Epidermal melanocyte (primary cell): ENCODE results near the gene CYB561.

Experiments used
- DNase-seq: peaks from one replicate; pipeline ENCODE4 v3.0.0; 2011; ENCODE audit warnings: low spot score; ENCODE audit not compliant: insufficient read length

Gene CYB561, protein sequence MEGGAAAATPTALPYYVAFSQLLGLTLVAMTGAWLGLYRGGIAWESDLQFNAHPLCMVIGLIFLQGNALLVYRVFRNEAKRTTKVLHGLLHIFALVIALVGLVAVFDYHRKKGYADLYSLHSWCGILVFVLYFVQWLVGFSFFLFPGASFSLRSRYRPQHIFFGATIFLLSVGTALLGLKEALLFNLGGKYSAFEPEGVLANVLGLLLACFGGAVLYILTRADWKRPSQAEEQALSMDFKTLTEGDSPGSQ

DNA sequence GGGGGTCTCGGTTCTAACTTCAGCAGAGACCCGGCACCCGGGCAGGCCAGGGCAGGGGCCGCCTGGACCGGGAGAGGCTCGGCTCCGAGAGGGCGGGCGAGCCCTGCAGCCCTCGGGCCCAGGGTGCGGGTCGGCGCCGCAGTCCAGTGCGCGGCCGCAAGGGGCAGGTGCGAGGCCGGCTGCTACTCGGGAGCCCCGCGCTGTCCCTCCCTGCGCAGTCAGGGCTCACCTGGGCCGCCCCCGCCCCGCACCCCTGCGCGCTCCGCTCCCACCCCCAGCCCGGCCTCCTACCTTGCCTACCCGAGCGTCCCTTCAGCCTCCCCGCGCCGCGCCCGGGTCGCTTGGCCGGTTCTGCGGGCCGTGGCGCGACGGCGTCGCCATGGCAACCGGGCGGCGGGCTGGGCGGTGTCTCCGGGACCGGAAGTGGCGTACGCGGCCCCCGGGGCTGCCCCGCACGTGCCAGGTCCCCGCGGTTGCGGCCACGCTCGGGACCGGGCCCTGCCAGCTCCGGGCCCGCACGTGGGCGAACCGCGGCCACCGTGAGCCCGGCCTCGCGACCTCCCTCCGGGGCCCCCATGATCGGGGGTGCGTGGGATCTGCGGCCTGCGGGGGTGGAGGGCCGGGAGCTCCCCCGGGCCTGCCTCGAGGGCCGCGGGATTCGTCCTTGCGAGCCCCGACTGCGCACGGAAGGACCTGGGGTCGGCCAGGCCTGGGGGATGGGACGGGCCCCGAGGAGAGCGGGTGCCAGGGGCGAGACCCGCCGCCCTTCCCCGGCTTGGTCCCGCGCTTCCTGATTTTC, at the start of gene CYB561:
TSS of gene CYB561 (minus strand) at position 353 of the 799 bp plus-strand sequence. CDS start 8,759 bp downstream, outside the sequence.
- peak; percentile 83 for DNase-seq

GRCh38 chr17:63495491-63495890, 49.4 kb upstream of the CYB561 start:
- DNase-seq = no peak

DNA sequence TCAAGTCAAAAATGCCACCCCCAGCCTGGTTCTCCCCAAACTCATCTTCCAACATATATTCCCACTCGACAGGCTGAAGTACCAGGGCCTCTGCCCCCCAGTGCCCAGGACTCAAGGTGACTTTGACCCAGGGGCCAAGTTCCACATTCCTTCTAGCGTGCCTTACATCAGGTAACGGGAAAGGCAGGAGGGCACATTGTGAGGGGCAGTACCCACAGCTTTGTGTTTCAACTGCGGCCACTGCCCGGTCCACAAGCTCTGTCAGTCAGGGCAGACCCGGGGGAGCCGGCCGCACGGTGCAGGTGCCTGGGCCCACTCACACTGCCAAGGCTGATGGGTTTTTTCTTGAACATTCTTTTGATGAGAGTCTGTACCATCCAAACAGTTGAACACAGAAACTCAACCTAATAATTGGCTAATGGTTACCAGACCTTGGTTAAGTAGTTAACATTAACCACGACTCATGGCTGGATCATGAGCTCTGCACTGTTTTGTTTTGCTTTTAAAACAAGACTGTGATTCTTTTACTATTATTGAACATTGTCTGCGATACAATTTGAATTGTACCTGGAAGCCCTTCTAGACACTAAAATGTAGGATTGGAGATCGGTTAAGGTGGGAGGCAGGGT, 48.3 kb upstream of the CYB561 start:
- no peak for DNase-seq

DNA sequence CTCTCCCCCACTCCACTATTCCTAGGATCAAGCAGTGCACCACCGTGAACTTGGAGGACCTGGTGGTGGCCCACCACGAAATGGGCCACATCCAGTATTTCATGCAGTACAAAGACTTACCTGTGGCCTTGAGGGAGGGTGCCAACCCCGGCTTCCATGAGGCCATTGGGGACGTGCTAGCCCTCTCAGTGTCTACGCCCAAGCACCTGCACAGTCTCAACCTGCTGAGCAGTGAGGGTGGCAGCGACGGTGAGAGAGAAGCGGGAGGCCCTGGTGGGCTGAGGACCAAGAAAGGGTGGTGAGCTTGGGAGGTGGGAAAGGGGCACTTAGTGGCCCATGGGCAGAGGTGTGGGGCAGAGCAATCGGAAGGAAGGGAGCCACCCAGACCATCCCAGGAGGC, 47.3 kb upstream of the CYB561 start:
- DNase-seq = no peak

DNA sequence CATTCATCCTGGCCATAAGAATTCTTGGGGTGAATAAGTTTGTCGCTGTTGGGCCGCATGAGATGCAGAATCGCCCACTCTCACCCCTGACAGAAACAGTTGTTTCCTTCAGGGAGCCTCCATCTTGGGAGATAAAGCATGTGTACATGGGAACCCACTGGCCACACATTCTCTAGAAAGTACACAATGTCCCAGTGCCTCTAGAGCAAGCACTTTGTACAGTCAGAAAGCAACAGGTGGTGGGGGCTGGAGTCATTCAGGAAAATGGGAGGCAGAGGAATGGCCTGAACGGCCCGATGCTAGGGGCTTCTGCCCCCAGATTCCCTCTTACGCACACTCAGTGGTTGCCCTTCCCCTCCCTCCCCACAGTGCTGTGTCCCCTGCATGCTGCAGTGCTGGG, 46.8 kb upstream of the CYB561 start:
- DNase-seq = no peak

- no peak for DNase-seq
These were observed 46.0 kb upstream of the CYB561 start for GRCh38 chr17:63491977-63492618.

GRCh38 chr17:63491413-63491812, 45.3 kb upstream of the CYB561 start:
- DNase-seq = no peak

GRCh38 chr17:63490858-63491400, 44.8 kb upstream of the CYB561 start:
- DNase-seq = no peak

GRCh38 chr17:63490329-63490728, 44.2 kb upstream of the CYB561 start:
- no peak for DNase-seq

- no peak for DNase-seq
These were observed 43.2 kb upstream of the CYB561 start for GRCh38 chr17:63489291-63489690.

DNA sequence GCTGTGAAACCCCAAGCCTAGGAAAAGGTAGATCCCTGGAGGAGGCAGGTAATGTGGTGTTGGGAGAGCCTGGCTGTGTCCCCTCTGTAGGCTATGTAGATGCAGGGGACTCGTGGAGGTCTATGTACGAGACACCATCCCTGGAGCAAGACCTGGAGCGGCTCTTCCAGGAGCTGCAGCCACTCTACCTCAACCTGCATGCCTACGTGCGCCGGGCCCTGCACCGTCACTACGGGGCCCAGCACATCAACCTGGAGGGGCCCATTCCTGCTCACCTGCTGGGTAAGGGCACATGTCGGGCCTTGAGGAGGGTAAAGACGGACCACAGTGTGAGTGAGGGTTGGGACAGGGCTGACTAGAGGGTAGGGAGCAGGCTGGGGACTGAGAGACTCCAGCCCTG, 42.7 kb upstream of the CYB561 start:
- no peak for DNase-seq

- DNase-seq = no peak
These were observed 40.9 kb upstream of the CYB561 start for GRCh38 chr17:63487014-63487339.

- no peak for DNase-seq
These were observed 40.4 kb upstream of the CYB561 start for GRCh38 chr17:63486317-63487013.

DNA sequence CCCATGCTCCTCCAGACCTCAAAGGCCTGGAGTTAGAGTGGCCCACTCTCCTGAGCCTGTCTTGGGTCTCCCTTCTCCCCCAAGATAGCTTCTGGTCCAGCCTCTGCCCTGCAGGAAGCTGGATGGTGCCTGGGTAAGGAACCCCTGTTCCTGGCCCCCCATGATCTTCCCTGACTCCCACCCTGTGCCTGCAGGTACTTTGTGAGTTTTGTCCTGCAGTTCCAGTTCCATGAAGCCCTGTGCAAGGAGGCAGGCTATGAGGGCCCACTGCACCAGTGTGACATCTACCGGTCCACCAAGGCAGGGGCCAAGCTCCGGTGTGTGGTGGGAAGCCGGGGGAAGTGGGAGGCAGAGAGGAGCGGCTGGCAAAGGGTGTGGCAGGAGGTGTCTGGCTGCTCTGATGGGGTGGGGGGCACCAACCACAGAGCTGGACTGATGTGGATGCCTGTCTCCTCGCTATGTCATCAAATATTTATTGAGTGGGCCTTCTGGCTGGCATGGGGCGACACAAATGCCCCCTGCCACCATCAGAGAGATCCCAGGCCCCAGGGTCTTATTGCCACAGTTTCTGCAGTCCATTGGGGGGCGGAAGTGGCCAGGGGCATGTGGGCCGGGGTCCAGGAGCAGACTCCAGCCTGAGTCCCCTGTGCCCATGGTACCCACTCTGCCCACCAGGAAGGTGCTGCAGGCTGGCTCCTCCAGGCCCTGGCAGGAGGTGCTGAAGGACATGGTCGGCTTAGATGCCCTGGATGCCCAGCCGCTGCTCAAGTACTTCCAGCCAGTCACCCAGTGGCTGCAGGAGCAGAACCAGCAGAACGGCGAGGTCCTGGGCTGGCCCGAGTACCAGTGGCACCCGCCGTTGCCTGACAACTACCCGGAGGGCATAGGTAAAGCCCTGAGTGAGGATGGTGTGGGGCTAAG, 37.8 kb upstream of the CYB561 start:
- DNase-seq = no peak

GRCh38 chr17:63483038-63483437, 36.9 kb upstream of the CYB561 start:
- no peak for DNase-seq

DNA sequence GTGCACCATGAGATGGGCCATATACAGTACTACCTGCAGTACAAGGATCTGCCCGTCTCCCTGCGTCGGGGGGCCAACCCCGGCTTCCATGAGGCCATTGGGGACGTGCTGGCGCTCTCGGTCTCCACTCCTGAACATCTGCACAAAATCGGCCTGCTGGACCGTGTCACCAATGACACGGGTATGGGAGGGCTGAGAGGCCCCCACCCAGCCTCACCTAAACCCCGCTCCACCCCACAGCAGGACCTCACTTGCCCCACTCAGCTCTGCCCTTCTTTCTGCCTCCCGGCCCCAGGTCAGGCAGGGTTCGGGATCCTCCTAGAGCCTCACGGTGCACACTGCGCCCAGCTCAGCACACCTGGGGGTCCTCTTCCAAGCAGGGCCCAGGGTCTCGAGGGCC, 36.4 kb upstream of the CYB561 start:
- no peak for DNase-seq

DNA sequence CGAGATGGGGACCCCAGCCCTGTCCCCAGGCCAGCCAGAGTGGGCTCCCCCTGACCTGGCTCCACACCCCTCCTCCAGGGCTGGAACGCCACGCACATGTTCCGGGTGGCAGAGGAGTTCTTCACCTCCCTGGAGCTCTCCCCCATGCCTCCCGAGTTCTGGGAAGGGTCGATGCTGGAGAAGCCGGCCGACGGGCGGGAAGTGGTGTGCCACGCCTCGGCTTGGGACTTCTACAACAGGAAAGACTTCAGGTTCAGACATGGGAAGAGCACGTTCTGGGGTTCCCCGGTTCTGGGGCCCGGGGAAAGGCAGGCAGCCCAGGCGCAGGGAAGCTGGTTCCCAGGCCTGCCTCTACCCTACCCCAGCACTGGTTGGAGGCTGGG, 35.4 kb upstream of the CYB561 start:
- no peak for DNase-seq

GRCh38 chr17:63480826-63481487, 34.9 kb upstream of the CYB561 start:
- DNase-seq = no peak

- no peak for DNase-seq
These were observed 34.2 kb upstream of the CYB561 start for GRCh38 chr17:63480192-63480784.
